Osteocyte (in vitro differentiated cells): ENCODE results near the gene DISC1. TPM values are rescaled to one million over a fixed set of nuclear protein-coding genes. Genes with fewer than 3 reads are reported as not detected.

ENCODE experiments used
- DNase-seq: peaks from one replicate; pipeline ENCODE4 v3.0.0; 2021; ENCODE audit warnings: mixed read lengths; ENCODE audit not compliant: unreplicated experiment; ENCODE audit errors: extremely low spot score
- H3K27ac Mint-ChIP-seq: one replicate; pipeline ENCODE4 v1.8.0; 2021; ENCODE audit warnings: mild to moderate bottlenecking, mixed read lengths; ENCODE audit not compliant: unreplicated experiment
- H3K27me3 Mint-ChIP-seq: one replicate; pipeline ENCODE4 v1.8.0; 2021; ENCODE audit warnings: mixed read lengths; ENCODE audit not compliant: unreplicated experiment
- H3K36me3 Mint-ChIP-seq: one replicate; pipeline ENCODE4 v1.8.0; 2021; ENCODE audit warnings: mixed read lengths; ENCODE audit not compliant: unreplicated experiment
- H3K4me1 Mint-ChIP-seq: one replicate; pipeline ENCODE4 v1.8.0; 2021; ENCODE audit warnings: mixed read lengths; ENCODE audit not compliant: unreplicated experiment
- H3K4me3 Mint-ChIP-seq: one replicate; pipeline ENCODE4 v1.8.0; 2021; ENCODE audit warnings: mild to moderate bottlenecking, moderate library complexity, mixed read lengths; ENCODE audit not compliant: unreplicated experiment
- H3K9me3 Mint-ChIP-seq: one replicate; pipeline ENCODE4 v1.8.0; 2021; ENCODE audit warnings: mixed read lengths; ENCODE audit not compliant: unreplicated experiment
- CTCF ChIP-seq: fragments of 200-600 bp; sonication (generic); IDR thresholded peaks from 2 replicates; pipeline ENCODE4 v1.5.0; 2021; ENCODE audit warnings: antibody characterized with exemption, mild to moderate bottlenecking, moderate library complexity
- total RNA-seq: library from RNA; stranded (reverse); gene quantifications from 2 replicates; pipeline ENCODE4 v1.2.1, GENCODE V29; 2021

Gene DISC1
- total RNA-seq, 1 donor from 2014 or later, result 15.6 TPM

GRCh38 chr1:231828182-231828920 is 201.8 kb downstream of the DISC1 start:
- peak overlapping the region; percentile 84 for H3K27ac Mint-ChIP-seq

GRCh38 chr1:231829332-231829731 is 202.7 kb downstream of the DISC1 start:
- Mint-ChIP-seq H3K4me3 (no peak overlapping the region), H3K27ac (peak overlapping the region; percentile 61), H3K27me3 (no peaks in the 10 kb centered on the region)

More at GRCh38 chr1:231828182-231828920, 201.8 kb downstream of the DISC1 start:
- H3K4me1 Mint-ChIP-seq, result peaks cover 60% of the 10 kb centered on the region
- H3K27me3 Mint-ChIP-seq, result no peaks in the 10 kb centered on the region
- peak overlapping the region; percentile 44 for H3K4me3 Mint-ChIP-seq
- no peaks in the 10 kb centered on the region for H3K9me3 Mint-ChIP-seq
- H3K36me3 Mint-ChIP-seq, result peaks cover 2% of the 10 kb centered on the region
- no peak for TF ChIP-seq CTCF
- DNase-seq, result no peak

GRCh38 chr1:231836227-231836893 is 209.8 kb downstream of the DISC1 start:
- peaks cover 23% of the 10 kb centered on the region for H3K4me1 Mint-ChIP-seq
- no peaks in the 10 kb centered on the region for H3K9me3 Mint-ChIP-seq
- DNase-seq, result no peak
- no peak overlapping the region for H3K27ac Mint-ChIP-seq
- TF ChIP-seq CTCF, result no peak
- H3K36me3 Mint-ChIP-seq, result peaks cover 3% of the 10 kb centered on the region
- no peaks in the 10 kb centered on the region for H3K27me3 Mint-ChIP-seq
- H3K4me3 Mint-ChIP-seq, result no peak overlapping the region

More at GRCh38 chr1:231829332-231829731, 202.7 kb downstream of the DISC1 start:
- peaks cover 1% of the 10 kb centered on the region for H3K36me3 Mint-ChIP-seq
- H3K9me3 Mint-ChIP-seq, result no peaks in the 10 kb centered on the region
- H3K4me1 Mint-ChIP-seq, result peaks cover 60% of the 10 kb centered on the region
- DNase-seq, result no peak
- TF ChIP-seq CTCF, result no peak

- Mint-ChIP-seq H3K27ac (no peak overlapping the region), H3K9me3 (no peaks in the 10 kb centered on the region), H3K27me3 (no peaks in the 10 kb centered on the region), H3K36me3 (peaks cover 3% of the 10 kb centered on the region), H3K4me1 (peaks cover 13% of the 10 kb centered on the region), H3K4me3 (no peak overlapping the region)
- no peak for DNase-seq
- TF ChIP-seq CTCF, result no peak
Measured at GRCh38 chr1:231838521-231838920, 211.9 kb downstream of the DISC1 start.

GRCh38 chr1:231839999-231840398 is 213.4 kb downstream of the DISC1 start:
- no peak for TF ChIP-seq CTCF
- Mint-ChIP-seq H3K27me3 (no peaks in the 10 kb centered on the region), H3K27ac (no peak overlapping the region), H3K36me3 (peaks cover 4% of the 10 kb centered on the region), H3K4me3 (no peak overlapping the region), H3K9me3 (no peaks in the 10 kb centered on the region), H3K4me1 (peaks cover 14% of the 10 kb centered on the region)
- DNase-seq, result no peak
